AG20443 (cell line): ENCODE data around the gene KLF7.

Experiments
- DNase-seq: peaks from one replicate; pipeline ENCODE4 v3.0.0; 2012; ENCODE audit warnings: low spot score, mixed read lengths

The KLF7 gene

DNA sequence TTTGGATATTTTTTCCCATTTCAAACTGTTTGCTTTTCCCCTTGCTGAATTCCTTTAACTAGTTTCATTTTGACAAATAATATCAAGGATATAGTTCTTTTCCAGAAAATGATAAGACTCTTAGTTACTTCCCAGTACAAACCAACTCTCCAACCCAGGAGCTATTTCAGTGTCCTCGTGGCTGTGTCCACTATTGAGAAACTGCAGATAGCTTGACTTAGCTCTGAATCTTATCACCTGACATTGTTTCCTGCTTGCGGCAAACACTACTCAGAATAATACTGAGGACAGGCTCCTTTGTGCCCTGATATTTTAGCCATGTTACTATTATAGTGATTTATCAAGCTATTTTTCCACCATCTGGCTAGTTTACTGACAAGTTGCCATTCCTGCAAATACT lies 74.6 kb downstream of the KLF7 start:
- DNase-seq: no peak

DNA sequence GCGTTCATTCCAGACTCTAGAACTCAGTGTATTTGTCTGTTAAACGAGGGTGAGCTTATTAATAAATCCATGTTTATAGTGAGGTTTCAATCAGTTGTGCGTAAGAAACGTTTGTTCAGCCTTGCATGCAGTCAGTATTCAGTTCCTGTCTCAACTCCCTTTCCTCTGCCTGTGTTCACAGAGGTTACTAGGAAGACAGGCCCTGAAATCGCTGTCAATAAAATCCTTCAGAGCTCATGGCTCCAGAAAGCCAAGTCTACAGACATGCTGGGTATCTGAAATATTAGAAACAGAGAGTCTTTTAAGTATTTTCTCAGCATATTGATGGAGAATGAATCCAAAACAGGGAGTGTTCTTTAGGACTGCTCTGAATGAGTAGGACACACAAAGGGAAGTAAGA lies 75.4 kb downstream of the KLF7 start:
- DNase-seq: no peak

DNA sequence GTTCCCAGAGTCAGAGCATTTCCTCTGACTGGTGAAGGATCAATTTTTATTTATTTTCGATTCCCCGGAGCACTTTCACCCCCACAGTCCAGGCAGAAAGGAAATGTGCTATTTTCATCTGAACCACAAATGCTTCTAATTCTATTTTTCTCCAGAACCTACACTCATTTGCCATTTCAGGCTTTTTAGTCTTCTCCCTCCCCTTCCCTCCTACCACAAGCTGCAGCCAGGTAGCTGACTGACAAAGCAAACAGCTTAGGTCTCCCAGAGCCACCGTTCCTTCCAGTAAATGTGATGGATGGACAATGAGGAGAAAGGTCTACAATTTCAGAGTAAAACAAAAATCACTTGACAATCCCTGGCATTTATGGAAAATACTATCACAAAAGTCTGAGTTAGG lies 76.9 kb downstream of the KLF7 start:
- DNase-seq: no peak

DNA sequence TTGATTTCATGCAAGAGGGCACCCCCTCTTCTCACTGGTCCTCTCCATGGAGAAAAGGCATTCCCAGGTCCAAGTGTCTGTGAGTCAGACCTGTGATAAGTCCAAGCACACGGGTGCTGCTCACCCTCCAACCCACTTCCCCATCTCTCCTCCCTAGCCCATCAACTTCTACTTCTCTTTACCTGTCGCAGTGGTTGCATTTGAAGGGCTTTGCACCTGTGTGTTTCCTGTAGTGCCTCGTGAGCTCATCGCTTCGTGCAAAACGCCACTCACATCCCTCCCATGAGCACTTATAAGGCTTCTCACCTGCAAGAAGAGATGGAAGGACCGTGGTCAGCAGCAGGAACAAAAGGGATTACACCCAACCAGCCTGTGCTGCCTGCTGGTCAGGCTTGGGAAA lies 77.5 kb downstream of the KLF7 start:
- no peak for DNase-seq

DNA sequence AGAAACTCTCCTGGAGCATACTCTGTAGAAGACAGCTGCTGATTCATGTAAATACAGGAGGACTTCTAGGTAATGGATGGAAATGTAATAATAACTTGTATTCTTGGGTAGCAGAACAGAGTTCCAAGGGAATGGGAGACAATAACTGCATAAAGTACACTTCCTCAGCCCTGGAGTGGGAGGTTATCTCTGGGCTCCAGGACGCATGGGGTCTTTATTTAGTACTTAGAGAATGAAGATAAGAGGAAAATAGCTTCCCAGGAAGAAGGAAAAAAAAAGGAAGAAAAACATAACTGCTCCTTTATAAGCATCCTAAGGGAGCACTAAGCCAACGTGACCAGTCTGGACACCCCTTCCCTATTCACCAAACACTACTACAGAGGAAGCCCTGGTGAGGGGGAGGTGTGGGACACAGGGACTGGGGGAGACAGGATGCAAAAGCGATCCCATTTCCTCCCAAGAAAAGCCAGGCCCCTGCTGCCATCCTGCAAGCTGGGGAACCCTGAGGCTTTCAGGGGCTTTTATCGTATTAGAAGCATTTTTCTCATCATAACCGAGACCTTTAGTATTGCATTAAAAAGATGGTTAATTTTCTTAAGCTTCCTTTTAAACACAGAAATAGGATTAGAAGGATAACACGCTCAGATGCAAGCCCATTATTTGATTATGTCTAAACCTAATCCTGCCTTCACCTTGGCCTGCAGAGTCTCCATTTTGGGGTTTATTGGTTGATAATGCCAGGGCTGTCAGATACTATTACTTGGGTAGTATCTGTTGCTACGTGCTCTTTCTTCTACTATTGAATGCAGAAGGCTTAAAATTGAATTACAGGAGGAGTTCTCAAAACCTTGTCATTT lies 78.5 kb downstream of the KLF7 start:
- DNase-seq: no peak

DNA sequence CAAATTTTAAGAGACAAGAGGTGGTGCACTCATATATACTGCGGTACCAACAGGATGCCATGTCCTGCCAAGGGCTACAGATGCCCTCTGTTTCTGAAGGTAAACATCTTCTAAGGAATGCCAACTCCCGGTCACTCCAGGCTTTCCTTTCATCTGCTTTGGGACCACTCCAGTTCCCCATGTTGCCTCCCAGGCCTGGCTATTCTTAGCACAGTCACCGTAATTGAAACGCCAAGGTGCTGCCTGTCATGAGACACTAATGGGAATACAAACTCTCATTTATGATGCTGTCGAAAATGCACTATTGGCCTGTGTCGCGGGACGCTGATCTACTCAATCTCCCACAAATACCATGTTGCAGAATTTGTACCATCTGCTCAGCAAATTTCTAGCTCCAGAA lies 79.6 kb downstream of the KLF7 start:
- no peak for DNase-seq

DNA sequence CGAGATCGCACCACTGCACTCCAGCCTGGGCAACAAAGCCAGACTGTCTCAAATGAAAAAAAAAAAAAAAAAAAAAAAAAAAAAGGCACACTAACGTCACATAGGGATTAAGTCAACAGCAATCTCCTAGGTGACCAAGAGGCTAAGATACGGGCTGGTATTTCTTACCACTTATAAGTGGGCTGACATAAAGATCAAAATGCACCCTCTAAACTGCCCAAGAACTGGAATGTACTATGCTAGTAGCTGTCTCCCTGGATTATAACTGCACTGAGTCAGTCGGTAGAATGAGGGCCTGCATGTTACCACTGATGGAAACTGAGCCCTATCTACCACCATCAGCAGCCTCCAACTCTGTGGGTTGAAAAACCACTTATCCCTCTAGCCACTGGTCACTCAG lies 80.6 kb downstream of the KLF7 start:
- DNase-seq: no peak

DNA sequence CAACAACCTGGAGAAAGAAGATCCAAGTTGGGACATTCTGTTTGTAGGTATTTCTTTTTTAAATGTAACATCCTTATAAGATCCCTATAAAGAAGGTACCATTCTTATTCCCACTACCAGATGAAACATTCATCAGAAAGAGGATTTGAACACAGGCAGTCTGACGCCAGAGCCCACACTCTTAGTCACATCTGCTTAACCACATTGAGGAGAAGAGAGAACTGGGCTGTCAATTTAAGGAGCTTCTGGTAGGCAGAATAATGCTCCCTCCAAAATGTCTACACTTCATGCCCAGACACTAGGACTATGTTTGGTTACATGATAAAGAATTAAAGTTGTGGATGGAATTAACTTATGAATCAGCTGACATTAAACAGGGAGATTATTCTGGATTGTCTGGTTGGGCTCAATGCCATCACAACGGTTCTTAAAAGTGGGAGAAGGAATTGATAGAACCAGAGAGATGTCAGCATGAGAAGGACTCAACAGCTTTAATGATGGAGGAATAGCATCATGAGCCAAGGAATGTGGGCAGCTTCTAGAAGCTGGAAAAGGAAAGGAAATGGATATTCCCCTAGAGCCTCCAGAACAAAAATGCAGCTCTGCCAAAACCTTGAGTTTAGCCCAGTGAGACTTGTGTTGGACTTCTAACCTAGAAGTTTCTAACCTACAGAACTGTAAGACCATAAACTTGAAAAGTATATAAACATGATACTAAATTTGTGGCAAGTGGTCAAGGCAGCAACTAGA lies 82.2 kb downstream of the KLF7 start:
- DNase-seq: no peak

DNA sequence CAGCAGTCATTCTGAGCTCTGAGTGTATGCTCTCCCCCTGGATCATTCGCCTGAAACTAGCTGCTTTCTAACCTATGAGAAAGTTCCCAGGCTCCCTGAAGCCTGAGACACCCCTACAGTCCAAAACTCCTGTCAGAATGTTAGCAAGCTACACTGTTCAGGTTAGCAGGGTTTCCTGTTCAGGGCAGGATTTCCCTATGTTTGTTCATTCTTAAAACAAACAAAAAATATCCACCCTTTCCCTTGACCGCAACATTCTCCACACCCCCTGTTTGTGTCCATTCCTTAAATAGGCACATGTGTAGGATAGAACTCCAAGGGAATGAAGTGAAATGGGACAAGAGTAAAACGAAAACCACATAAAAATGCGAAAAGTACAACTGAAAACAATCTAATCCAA lies 83.1 kb downstream of the KLF7 start:
- DNase-seq: no peak

DNA sequence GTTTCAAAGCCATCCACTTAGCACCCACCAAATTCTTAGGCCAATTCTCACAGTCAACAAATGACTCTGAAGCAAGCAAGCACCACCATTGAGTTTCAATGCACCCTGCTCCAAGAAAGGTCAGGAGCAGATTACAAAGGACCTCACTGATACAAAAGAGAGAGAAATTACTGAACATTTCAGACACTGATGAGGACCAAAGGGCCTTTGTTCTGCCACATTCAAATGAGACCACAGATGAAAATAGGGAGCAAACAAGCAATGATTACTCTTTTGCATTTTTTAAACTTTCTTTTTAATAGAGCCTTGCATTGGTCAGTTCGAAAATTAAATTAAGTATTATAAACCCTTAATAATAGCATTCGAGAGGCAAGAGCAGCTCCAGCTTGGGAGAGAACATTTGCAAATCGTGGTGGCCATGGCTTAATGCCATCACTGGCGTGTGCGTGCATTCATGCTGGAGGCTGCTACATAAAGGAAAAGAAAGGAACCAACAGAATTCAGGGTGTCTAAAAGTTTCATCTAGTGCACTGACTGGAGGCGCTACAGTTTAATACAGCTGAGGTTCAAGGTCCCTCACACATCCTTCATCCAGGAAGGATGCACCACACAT lies 87.5 kb downstream of the KLF7 start:
- DNase-seq: no peak

DNA sequence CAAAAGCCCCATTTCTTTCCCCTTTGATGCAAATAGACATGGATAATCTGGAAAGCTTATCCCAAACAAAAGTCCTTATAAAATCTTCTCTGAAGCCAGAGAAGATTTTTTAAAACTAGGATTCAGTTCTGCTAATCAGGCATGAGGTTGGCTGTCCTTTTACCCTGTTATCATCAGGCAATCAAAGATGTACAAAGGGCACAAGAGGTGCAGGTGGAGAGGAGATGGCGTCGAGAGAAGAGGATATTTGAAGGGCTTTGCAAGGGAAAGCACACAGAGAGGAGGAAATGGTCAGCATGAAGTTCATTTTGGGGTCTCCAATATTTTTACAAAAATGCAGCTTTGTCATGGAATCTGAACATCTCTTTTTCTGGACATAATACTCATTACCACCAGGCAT lies 88.5 kb downstream of the KLF7 start:
- no peak for DNase-seq

DNA sequence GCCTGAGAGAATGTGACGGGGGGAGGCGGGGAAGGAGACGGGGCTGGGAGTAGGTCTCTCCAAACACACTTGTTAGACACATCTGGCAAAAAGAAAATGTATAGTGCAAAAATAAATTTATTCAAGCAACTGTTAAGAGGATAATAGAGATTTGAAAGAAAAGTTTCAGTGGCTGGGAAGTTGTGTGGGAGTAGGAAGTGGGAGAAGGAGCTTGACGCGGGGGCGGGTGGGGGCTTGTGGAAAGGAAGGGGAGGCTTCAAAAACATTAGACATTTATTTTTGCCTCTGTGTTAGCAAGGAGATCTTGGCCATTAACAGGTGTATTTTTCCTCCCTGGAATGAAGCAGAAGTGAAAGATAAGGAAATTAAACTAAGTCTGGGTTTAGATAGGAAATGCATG lies 90.3 kb downstream of the KLF7 start:
- DNase-seq: no peak

DNA sequence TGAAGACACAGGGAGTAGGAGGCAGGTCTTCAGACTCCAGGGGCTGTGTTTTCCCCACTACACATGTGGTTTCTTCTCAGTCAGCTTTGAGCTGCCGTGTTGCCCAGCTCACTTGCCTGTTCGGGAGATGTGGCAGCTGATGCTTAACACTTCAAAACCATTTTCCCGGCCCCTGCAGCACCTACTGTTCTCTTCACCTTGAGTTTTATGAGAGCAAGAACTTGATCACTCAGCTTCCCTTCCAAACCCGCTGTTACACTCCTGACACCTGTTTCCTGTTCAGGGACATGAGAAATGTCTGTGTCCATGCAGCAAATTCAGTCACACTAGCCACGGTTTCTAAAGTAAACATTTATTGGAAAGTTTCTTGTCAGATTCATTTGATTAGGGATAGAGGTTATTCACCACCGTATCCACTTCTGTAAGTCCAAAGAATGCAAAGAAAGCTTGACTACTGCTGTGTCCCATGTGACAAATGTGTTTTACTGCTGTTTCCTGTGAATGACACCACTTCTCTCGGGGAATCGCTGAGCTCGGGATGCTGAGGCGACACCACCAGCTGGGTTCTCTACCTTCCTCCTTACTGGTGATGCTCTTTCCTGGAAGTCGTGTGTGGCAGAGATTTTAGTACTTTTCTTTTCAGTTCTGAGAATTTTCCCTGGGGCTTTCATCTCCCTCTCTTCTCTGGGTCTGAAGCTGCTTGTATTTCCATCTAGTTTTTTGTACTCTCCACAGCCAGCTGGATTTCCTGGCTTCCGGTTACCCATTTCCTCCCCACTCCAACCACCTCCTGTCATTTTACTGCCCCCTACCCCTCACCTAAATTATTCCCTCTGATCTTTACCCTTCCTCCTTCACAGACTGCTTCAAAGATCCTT lies 91.7 kb downstream of the KLF7 start:
- DNase-seq: no peak

DNA sequence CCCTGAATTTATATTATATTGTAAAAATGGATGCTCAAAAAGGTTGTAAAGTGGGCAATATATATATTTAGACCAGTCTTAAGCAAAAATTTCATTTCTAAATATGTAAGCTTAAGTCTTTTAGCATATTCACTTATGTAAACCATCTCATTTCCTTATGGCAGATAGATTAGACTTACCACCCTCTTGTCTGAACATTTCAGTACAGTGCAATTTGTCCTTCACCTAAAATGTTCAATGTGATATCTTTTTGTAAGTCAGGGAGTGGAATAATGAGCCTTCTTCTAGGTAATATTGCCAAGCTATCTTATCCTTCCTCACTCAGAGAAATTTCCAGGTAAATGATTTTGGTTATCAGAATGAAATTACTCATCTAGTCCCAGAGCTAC lies 92.3 kb downstream of the KLF7 start:
- DNase-seq: no peak

DNA sequence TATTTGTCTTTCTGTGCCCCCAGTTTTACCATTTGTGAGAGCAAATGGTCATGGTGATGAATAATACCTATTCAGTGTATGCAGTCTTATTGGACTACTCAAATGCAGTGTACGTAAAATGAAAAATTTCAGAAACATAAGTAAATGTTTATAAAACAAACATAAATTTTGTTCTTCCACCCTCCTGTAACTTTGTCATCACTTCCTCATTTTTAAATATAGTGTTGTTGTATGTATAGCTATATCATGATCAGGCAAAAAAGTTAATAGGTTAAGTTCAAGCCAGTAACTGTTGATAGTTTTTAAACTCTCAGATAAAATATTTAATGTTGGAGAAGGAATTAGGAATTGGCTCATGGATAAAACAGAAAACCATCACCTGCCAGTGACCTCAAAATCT lies 93.2 kb downstream of the KLF7 start:
- no peak for DNase-seq

DNA sequence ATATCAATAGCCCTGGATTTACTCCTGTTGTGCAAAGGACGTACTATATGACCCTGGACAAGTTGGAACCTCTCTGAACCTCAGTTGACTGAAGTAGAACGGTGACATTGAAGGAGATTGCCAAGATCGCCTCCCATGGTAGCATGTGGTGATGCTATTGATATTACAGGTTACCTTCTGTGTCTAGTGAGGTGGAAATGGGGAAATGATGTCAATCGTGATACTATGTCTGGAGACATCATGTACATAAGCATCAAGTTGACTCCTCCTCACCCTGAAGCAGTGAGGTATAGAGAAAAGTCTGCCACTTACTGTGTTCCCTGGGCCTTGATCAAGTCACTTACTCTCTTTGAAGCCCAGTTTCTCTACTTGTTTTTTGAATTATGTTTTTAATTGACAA lies 93.9 kb downstream of the KLF7 start:
- DNase-seq: no peak

DNA sequence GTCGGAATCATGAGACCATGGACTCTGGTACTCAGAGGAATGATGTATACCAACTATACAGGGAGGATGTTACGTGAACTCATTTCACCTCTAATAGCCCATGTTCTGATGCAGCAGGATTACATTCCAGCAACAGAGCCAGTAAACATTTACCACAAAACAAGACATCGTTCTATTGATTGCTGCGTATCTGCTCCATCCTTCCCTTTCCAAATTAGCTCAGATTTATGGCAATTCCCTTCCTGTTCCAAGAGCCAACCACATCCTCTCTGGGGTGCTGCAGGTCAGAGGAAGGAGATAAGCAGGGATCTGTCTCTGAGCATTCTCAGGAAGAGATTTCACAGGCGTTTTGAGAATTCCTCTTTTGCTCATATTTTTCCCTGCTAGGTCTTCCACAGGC lies 98.3 kb downstream of the KLF7 start:
- DNase-seq: no peak

DNA sequence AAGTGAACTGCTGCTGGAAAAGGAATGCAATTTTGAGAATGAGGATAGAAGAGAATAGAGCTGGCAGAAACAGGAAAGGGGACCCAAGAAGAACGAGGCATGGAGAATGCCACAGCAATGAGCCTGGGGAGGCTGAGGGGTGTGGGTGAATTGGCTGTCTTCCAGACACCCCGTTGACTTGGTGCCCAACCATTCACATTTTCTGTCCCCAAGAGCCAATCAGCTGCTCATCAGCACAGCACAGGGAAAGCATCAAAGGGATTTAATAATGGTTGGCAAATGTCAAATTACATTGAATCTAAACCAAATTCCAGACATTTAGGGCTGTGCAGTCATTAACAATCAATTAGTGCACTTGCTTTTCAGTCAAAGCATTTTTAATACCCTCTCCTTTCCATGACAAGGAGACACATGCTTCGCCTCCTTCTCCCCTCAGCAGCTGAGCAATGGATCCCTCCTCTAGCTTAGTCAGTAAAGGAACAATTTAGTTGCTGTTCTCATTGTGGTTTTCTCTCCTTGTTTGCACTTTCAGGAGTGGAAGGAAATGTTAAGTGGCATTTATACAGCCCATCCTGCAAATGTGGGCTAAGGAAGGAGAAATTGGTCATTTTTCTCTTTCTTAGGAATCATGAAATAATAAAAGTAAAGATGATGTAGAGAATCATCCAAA lies 98.8 kb downstream of the KLF7 start:
- DNase-seq: no peak

DNA sequence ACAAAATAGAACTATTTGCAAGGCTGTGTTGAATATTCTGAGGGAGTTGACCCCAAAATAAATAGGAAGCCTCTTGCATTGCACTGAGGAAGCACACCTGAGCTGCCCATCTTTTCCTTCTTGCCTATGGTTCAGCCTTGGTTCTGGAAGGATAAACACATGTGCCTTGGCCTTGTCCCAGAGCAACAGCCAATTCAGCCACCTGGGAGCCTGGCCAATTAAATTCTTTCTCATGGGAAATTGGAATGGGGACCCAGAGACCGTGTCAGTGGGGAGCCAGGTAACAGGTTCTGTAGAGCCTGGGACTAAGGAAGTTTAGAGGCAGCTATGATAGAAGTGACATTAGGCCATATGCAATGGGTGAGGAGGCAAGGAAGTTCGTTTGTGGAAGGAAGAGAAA lies 99.6 kb downstream of the KLF7 start:
- no peak for DNase-seq

DNA sequence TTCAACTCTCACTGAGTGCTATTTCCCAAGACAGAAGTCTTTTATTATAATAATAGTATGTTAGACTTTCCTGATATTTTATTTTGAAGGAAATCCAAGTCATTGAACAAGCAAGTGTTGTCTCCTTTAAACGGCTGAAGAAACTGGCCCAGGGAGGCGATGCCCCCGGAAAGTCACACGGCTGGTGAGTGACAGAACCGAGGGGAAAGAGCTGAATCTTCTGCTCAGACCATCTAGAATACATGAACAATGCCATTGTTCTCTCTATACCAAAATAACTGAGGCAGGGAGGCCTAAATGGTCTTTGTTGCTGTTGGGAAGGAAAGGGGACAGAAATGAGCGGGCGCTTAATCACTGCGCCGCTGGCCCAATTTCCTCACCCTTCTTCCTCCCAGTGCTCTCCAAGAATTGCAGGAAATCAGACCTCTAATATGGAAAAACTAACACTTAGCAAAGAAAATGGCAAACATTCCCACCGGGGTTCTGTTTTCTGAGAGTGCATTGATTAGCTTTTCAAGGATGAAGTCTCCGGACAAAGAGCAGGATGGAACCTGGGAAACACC lies 101.5 kb downstream of the KLF7 start:
- DNase-seq: no peak

DNA sequence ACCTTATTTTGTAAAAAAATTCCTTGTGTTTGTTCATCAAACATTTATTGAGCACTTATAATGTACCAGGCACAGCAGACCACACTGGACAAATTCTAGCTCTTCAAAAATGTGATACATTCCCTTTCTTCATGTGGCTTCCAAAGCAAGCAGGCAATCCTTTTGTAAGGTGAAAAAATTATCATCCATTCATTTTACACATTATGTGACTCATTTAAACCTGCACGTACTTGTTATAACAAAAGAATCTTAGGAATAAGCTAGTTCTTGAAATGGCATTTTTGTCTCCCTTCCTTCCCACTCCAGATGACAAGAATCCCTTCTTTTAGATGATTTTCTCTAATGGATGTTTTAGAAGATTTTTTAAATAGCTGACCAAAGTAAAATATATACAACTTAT lies 104.6 kb downstream of the KLF7 start:
- DNase-seq: no peak
